ENCODE results near the gene ZNF800.

ZNF800 gene

DNA sequence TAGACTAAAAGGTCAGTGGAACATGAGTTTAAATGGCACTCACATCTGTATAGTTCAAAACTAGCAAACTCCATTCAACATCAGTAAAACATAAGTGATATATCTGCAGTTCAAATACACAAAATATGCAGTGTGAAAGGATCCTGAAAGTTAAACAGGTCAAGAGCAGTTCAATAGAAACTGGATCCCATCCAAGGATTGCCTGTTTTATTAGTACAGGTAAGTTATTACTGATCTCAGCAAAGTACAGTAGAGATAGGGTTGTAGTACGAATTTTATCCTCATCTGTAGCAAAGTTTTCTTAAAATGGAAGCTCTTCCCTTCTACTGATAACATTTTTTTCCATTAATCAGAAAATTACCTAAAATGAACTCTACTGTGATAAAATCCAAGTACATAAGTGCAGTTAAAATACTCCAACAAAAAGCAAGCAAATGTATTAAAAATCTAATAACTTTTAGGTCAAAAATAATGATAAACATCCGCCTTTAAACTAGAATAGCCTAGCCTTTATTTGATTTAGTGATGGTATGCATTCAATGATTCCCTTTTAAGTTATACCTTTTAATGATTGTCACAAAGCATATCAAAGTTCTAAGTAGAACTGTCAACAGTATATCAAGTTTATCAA is 2.2 kb downstream of the ZNF800 start:
- no peak for DNase-seq

DNA sequence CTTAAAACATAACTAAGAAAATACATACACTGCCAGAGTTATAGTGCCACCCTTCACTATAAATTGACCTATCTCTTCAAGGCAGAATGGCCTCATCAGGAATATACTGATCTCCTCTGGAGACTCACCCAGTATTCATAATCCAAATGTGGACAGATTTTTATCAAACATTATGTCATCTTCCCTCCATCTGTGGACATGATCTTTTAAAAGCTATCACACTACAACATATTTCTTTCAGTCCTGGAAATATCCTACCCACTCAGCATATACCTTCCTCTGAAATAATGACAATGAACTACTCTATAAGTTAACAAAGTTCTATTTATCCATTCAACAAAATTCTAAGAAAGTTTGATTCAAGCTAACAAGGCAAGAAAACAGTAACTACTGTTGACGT is 3.2 kb downstream of the ZNF800 start:
- DNase-seq = no peak

DNA sequence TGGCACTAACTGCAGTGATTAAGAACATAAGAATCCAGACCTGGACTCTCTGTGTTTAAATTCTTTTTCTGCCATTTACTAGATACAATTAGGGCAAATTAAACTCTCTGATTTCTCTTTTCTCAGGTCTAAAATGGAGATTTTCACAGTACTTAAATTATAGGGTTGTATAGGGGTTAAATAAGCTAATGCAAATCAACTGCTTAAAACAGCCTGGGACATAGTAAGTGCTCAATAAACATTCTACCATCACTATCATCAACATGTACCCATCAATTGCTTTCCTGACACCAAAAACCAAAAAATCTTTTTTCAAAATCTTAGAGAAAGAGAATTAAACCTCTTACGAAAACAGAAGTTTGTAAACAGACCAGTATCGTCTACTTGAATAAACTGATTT is 4.5 kb downstream of the ZNF800 start:
- DNase-seq = no peak

DNA sequence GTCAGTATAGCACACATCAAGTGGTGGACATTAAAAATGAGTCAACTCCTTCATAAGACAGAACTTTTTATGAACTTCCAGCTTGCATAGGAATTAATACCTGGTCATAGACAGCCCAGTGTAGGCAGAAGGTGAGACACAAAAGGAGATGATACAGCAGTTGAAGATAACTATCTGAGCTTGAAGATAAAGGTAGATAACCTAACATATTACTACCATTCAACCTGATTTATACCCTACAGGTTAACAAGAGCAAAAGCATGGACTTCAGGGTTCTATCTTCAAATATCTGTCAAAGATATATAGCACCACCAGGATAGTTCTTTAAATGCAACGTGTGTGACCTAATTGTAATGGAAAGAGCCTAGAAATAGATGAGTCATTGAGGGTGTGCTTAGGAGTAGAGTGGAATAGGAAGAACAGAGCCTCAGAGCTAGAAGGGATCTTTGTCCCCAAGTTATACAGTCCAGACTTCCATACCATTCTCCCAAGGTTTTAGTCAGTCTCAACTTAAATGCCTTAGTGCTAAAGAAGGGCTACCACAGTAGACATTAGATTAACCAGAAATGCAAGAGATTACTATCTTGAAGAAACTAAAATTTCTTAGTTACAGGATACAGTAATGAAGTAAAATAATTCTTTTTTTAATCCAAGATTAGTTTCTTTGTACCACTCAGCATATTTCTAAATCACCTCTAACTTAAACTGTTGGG is 9.2 kb downstream of the ZNF800 start:
- DNase-seq = no peak

DNA sequence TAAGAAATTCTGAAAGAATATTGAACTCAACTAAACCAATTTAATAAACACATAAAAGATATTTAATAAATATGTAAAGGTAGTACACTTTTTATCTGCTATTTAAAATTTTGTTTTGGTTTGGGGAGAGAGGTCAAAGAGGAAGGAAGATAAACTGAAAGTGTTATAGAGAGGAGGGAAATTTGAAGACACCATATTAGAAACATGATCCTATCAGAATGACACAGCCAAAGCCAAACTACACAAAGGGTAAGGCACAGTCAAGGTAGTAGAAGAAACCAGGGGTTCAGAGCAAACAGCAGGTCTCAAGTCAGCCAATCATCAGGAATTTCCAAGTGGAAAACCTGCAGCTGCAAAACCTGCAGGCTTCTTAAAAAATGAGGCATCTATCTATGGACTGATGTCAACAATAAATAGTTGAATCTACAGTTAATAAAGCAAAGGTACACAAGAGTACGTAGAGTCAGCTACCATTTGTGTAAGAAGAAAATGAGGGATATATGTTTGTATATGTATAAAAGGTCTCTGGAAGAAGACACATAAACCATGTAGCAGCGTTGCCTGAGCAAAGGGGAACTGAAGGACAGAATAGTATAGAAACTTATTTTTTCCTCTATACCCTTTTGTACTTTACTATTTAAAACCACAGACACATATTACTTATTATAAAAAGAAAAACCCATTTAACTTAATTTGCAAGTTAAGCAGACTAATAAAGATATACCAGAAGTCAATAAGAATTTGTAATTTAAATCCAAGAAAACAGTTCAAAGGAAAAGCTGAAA is 10.0 kb downstream of the ZNF800 start:
- no peak for DNase-seq

DNA sequence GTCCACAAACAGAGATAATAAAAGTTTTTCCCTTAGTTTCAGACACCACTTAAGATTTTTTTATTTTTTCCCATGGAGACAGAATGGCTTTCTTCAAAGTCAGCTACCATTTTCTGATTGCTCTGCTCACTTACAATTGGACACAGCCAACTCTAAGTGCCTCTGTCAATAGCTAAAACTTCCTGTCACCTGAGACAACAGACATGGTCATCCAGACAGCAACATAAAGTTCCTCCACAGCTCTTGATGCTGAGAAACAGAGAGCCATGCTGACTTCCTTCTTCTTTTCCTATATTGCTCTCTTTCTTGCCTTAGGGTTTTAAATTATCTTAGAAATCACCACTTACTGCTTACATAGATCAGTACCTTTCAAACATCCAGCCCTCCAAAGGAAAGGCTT is 12.0 kb downstream of the ZNF800 start:
- no peak for DNase-seq

DNA sequence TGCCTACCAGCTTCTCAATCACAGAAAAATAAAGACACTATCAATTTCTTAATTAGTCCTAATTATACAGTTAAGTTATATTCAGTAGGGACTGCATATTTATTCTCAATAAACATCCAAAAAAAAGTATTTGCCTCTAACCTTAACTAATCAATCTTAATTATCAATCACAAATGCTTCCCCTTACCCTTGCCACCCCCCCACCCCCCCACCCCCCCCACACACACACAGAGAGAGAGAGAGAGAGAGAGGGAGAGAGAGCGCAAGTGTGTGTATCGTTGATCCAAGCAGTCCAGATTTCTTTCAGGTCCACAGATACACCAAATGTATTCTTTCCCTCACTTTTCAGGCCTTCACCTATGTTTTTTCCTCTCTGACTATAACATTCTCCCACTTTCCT is 12.9 kb downstream of the ZNF800 start:
- DNase-seq = no peak

DNA sequence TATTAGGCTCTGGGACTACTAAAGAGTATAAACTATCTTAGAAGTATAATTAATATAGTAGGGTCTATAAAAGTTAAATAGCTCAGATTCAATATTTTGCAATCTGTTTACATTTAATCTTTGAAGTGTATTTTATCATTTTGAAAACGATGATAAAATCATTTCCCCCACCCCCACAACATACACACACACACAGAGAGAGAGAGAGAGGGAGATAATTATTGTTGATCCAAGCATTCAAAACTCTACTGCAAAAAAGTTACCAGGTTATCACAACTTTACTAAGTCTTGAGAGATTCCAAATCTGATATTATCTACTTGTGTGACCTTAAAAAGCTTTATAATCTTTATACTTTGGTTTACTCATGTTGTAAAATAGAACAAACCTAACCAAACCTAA is 14.0 kb downstream of the ZNF800 start:
- DNase-seq = no peak

DNA sequence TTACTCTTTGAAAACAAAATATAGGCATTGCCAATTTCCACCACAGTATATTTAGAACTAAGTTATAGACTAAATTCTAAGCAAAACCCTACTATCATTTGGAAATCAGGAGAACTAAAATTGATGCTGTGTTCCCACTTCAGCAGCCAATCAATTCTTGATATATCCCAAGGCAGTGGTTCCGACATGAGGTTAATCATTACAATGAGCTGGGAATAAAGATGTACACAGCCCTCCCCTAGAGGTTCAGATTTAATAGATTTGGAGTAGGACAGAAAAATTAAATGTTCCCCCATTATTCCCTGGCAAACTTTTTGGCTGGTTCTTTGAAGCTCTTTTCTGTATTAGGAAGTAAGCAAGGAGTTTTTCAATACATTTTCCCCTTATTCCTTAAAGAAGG is 15.1 kb downstream of the ZNF800 start:
- no peak for DNase-seq

DNA sequence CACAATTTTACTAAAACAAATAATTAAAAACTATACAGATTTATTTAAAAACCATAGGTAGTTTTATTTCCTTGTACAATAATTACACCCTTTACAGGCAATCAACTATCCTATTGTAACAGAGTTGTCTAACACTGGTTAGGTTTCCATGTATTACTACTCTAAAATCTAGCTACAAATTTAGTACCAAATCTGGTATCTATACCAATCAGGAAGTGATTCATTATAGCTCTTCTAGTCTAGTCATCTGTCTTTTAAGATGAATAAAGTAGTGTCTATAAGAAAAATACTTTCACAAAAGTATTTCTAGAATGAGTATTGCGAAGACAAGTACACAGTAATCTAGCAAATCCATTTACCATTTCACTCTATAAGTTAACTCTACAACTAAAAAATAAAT is 16.9 kb downstream of the ZNF800 start:
- no peak for DNase-seq

DNA sequence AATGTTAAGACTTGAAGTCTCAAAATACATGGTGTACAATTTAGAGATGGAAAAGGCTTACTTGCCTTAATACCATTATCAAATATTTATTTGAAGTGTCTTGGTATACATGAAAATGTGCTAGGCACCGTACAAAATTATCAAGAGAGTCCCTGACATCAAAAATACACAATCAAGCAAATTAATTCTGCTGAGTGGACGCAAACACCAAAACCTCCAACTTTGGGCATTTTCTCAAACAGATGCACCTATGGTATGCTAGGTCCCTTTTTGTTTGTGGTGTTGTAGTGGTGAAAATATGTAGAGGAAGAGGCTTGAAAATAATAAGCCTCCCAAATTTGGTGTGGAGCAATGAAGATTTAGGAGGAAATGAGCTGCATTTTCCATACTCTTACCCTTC is 24.8 kb downstream of the ZNF800 start:
- no peak for DNase-seq

DNA sequence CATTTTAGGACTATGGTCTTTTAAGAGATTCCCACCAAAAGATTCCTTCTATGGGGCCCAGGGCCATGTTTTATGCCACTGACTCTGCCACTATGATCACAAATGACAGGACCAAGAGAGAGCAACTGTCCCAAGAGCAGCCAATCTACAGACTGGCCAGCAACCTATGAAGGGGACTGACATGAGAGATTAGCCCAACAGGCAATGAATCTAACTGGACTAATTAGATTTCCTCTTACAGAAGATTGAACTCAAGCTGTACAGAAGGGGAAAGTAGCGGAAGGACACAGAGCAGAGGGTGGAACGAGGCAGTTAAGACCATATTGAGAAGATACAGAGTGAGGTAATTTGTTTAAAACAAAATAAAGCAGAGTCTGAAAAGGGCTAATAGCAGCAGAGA is 25.8 kb downstream of the ZNF800 start:
- no peak for DNase-seq

DNA sequence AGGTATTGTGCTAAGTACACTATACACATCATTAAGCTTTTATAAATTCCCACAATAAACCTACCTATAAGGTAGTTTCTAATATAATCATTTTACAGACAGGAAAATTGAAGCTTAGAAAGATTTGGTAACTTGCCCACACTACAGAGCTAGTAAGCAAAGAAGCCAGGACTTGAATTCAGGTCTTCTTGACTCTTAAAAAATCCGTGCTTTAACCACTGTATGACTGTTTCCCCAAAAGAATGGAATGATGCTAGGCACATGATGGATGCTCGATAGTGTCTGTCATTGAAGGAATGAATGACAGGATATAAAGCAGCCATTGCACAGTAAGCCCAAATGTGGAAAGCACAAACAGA is 26.6 kb downstream of the ZNF800 start:
- no peak for DNase-seq

DNA sequence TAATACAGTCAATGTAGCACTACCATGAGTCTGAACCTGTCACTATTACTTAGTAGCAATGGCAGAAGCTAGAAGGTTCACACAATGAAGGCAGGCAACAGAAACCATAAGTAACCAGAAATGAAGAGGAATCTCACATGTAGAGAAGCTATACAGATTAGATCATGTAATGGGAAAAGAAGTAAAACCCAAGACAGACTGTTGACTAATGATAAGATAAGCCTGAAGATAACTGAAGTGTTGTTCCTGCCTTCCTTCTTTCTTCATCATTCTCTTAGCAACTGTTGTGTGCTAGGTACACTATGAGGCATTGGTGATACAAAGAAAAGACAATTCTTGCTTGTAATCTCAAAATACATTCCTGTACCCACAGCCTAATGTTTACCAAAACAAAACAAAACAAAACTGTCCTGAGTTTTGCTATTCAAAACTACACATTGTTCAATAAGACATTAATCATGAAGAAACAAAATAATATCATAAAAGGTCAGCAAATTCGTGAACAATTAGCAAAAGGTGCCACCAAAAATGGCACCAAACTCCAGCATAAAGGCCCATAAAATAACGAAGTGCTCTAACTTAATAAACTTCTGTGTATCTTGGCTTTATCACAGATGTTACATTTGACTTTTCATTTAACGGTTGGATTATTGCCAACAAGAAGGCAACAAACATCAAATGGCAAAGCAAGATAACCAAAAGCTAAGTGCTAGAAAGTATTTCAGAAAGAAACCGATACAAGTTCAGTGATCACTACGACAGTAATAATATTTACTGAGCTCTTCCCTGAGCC is 27.1 kb downstream of the ZNF800 start:
- DNase-seq = no peak

DNA sequence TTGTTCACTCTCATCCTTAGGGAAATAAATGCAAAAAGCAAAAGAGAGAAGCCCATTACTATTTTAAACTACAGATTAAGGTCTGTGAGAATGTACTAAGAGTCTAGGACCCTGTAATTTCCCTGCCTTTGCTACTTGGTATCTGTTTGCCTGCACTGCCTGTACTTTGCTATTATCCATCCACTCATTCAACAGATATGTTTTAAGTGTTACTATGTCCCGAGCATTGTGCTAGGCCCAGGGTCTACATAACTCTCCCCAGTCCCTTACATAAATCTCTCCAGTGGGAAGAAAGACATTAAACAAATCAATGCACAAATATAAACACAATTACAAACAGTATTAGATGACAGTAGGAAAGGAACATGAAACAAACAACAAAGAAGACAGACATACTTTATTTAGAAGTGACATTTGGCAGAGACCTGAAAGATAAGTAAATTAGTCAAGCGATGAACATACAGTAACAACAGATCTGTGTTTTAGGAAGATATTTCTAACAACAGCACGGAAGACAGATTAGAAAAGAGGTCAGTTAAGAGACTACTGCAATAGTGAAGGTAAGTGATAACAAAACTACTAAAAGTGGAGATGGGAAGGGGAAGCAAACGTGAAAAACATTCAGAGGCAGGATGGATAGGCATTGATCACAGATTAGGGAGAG is 30.0 kb downstream of the ZNF800 start:
- no peak for DNase-seq

DNA sequence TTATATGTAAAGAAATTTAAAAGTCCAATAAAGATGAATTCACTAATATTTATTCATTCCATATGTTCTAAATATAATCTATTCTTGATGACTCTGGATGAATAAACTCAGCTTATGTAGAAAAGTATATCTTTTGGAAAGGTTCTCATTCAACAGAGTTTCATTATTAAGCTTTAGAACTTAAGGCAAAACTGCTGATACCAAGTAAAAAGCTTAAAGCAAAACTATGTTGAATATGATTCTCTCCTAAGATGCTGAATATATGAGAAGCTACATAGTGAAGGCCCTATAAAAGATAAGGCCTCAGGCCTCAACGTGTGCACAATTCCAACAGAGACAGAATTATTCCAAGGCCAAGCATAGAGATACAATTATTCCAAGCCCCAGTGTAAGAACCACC is 30.8 kb downstream of the ZNF800 start:
- no peak for DNase-seq

DNA sequence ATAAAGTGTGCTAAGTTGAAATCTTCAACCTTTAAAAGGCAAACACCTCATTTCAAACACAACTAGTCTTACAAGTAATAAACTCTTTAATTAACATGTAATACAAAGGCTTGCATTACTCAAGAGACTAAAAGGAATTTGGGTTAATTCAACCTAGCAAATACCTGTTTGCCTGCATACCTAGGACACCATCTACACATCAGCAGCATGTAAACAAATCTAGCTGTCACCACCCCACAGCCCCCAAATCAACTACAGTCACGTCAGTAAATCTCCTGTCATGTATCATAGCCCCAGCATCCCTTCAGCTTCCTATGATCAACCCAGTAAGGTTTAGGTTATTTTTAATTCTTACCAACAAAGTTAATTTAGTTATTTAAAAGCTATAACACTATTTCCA is 33.5 kb downstream of the ZNF800 start:
- DNase-seq = no peak

DNA sequence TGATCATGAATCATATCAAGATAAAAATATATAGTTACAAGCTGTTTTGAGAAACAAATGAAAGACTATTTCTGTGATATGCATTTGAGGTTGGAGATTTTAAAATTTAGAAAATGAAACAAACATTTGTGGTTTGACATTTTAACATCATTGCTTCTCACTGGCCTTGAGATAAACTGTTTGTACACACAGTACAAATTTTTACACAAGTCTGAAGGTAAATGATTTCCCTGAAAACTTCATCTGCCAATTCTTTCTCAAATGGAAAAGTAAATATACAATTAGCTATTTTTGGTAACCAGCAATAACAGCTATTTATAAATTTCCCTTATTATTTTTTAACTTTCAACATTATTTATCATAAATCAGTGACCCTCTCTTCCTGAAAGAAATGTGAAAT is 38.6 kb downstream of the ZNF800 start:
- DNase-seq = no peak

DNA sequence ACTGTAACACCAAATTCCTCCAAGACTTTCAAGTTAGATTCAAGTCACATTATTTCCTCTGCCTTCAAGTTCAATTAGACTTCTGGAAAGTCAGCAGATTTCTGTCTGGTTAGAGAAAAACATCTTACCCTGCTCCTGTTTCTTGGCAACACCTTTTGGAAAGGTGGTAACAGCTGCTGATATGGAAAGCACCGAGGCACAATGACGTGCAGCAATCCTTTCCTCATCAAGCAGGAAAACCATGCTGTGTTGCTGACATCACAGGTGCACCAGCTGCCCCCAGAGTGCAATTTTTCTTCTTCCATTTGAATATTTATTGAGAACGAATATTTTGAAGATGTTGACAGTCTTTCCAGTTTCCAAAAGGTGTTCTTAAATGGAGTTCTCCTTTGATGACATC is 41.9 kb downstream of the ZNF800 start:
- no peak for DNase-seq

DNA sequence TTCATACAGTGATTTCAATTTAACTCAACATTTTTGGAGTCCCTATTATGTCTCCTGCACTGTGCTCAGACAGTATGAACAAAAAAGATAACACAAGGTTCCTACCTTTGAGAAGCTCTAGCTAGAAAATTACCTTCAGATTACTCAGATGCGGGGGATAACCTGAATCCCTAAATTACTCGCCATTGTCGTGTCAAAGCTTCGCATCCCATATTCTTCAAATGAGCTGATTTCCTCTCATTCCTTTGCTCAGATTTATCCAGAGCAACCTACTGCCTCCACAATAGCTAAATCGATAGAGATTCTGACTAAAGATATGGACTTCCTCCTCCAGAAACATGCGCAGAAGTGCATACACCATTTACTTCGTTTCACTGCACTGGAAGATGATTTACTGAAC is 42.6 kb downstream of the ZNF800 start:
- DNase-seq = no peak

DNA sequence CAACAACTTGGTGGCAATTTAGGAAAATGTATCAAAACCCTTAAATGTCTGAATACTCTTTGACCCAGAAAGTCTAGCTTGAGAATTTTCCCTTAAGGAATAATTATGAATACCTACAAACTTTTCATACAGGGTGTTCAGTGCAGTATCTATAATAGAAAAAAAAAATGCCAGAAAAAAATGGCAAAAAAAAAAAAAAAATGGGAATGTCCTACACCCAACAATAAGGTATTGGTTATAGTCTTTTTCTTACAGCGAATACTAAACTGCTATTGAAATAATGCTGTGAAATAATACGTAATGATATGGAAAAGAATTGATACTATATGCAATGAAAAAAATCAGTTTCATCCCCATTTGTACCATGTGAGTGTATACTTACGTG is 44.3 kb downstream of the ZNF800 start:
- no peak for DNase-seq

DNA sequence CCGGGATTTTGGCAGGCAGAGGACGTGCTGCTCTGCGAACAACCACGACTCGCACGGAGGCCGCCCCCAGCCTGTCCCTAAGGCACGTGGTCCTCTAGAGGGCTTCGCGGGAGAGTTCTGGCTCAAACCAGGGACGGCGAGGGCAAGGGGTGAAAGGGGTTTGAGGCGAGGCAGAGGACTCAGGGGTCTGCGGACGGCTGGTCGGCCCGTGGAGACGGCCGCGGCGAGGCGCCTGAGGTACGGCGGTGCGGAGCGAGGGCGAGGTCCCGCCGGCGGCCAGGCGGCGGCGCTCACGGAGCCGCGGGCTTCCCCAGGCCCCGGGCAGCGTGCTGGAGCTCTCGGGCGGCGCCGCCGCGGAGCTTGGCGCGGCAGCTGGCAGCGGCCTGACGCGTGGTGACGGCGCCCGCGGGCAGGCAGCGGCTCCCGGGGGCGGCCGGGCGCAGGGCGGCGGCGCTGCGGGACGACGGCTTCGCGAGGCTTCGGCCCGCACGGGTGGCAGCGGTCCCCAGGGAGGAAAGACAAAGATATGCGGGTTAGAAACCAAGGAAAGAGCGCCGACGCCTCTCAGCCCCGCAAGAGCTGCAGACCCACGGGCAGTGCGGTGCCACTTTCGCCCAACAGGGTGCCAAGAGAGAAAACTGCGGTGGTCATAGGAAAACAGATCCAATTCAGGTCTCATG is 44.8 kb downstream of the ZNF800 start:
- peak; percentile 72 for DNase-seq
